ENCODE data around the gene ISM1.

Gene ISM1

DNA sequence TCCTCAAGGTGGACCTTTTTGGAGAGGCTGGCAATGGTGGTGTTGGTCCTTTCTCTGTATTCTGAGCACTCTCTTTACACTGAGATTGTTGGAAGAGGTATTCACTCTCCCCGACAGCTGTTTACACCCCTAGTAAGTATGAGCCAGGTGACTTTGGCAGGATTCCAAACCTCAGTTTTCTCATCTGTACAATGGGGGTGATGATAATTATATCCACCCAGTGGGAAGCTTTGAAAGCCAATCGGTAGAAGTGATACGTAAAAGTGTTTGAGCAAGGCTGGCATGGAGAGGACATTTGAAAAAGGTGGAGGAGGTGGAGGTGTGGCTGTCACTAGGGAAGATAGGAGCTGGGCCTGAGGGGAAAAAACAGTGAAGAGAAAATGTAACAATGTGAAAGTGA is 35.5 kb downstream of the ISM1 start:
- no peak for DNase-seq (ENCODE audit: low spot score)

DNA sequence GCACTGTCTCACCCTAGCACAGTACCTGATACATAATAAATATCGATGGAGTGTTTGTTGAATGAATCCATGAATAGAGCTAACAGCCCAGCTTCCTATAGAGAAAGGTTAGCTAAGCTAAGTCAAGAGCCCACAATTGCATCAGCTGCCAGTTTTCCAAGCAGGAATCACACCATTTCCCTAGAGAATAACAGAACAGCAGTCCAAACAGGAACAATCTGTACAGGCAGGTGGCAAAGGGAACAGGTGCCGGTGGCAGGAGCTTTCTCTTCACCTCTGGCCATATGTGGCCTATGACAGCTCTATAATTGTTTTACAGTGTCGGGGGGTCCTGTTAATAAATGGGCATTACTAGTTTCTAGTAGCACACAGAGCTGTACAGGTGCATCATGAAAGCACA is 38.8 kb downstream of the ISM1 start:
- no peak for DNase-seq (ENCODE audit: low spot score)

DNA sequence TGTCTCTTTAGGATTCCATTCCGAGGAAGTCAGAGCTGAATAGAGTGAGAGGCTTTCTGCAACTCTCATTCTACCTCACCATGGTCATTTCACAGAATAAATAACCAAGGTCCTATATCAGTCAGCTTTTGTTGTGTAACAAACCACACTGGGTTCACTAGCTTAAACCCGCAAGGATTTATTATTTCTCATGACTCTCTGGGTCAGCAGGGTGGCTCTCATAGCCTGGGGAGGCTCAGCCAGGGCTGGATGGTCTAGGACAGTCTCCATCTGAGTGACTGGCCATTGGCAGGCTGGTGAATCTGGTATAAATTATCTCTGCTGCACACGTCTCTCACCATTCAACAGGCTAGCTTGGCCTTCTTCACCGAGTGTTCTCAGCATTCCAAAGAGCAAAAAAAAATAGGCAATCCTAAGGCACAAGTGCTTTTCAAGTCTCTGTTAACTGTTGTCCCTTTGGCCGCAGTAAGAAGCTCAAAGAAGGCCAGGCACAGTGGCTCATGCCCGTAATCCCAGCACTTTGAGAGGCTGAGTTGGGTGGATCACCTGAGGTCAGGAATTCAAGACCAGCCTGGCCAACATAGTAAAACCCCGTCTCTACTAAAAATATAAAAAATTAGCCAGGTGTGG is 39.7 kb downstream of the ISM1 start:
- DNase-seq (ENCODE audit: low spot score) = no peak

DNA sequence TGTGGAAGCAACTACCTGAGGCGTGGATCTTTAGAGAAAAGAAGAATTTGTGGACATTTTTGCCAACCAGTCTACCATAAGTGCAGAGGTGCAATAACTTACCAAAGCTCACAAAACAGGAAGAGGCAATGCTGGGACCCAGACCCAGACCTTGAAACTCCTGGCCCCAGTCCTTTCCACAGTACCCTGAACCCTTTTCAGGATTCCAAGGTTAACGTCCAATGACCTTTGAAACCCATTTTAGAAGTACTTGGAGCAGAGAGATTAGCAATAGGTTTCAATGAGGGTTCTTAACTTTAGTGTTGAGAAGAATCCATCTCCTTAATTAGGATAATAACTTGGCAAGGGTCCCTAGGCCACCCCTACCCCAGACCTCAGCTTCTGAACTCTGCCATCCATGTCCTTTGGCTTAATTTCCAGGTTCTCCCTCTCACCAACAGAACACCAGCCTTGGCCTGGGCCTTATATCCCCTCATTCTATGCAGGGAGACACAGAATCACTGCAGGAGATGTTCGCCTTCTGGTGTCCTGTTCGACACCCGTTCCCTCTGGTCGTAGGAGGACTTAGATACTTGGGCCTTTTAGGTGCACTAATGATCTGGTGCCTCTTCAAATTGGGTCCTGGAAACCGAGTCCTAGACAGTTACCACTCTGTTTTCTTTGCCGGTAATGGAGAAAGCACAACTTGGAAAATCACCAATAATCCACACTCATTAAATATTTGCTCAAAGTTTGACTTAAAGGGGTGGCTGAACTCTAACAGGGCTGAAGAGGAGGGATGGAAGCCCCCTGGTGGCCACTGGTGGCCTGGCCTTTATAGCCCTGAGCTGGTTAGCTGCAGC is 40.6 kb downstream of the ISM1 start:
- peak; percentile 27 for DNase-seq (ENCODE audit: low spot score)

DNA sequence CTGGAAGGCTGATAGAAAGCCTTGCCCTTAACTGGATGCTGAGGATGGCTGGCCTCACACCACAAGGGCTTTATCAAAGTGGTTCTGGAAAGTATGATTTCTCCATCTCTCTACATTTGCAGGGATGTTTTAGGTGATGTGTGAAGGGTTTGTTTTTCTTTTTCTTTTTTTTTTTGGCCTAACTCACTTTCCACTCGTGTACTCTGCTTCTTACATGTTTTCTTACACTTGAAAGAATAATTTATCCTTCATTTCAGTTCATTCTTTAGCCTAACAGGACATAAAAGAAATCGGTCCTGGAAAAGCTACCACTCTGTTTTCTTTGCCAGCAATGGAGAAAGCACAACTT is 41.2 kb downstream of the ISM1 start:
- no peak for DNase-seq (ENCODE audit: low spot score)

DNA sequence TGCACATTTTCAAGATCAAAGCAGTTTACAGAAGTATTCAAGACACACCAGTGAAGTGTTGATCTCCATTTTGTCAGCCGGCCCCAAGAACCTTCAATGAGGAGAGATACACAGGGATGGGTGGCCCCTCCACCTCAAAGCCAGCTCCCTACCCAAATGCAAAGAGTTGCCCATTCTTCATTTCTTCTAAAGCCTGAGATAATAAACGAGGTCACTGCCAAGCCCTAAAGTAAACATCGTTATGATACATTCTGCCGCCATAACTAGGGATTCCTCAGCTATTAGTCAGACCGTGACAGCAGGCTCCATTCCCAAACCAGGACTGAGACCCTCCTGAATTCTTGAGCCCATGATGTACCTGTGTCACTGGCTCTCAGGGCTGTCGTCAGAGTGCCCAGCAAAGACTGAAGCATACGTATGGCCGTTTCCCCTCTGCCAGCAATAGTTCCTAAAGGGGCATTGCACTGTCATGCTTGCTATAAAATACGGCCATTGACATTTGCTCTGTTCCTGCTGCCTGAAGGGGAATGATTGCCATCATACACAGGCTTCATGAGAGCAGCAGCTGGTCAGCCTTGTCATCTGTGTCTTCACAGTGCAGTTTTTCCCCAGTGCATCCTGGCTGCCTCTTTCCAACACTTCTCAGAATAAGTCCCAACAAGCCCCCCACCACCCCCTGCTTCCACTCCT is 41.7 kb downstream of the ISM1 start:
- no peak for DNase-seq (ENCODE audit: low spot score)

DNA sequence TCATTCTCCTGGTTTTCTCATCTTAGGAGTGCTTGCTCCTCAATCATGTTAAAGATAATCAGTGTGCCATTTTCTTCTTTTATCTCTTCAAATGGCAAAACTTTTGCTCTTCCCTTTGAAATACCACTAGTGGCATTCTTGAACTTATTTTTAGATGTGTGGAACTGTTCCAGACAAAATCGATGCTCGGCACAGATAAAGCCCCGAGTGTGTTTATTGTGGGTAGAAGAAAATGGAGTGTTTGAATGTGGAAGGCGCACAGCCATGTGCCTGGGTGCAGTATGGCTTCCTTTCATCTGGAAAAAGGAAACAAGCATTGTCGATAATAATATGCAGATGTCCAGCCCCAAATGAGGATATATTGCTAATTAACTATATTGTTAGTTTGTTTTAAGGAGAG is 42.4 kb downstream of the ISM1 start:
- DNase-seq (ENCODE audit: low spot score) = no peak

DNA sequence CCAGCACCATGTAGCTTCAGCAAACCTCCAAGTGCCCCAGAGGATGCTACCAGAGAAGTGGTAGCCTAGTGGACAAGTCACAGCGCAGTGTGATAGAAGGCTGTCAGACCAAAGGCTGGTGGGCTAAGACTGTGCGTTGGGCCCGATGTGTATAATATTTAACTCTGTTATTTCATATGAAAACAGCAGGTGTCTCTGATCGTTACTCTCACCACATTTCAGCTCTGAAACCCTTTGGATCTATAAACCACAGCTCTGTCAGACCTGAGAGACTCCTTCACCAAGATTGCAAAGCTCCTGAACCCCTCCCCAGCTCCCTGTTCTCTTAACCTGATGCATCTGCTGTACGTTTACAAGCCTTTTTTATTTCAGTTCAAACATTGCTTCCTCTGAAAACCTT is 43.8 kb downstream of the ISM1 start:
- DNase-seq (ENCODE audit: low spot score) = no peak

DNA sequence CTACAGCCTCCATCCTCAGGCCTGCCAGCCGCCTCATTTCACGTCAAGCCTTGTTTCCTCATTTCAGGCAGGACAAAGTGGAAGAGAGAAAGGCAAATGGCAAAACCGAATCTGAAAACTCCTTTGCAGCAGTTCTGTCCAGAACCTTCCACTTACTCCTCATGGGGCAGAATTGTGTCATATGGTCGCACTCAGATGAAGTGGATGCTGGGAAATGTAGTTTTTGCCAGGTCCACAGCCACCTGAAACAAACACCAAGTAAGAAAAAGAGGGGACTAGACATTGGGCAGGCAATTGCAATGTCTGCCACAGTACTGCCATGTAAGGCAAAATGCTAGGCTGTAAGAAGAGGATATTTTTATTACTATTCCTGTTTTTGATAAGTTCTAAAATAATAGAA is 44.9 kb downstream of the ISM1 start:
- DNase-seq (ENCODE audit: low spot score) = no peak

DNA sequence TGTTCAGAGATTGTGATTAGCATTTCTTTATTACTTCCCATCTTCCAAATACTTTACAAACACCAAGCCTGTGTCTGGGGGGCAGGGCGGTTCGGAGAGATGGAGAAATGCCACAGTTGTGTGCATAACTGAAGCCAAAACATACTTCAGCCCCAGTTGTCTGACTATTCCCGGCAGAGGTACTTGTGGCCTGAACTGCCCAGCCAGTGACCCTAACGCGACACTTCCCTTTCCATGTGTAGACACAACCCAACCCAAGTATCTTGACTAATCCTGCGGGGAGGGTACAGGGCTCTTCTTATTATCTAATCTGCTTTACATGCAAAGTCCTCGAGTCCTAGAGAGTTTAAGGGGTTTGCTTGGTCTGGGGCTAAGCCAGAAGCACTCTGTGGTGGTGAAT is 46.2 kb downstream of the ISM1 start:
- no peak for DNase-seq (ENCODE audit: low spot score)

DNA sequence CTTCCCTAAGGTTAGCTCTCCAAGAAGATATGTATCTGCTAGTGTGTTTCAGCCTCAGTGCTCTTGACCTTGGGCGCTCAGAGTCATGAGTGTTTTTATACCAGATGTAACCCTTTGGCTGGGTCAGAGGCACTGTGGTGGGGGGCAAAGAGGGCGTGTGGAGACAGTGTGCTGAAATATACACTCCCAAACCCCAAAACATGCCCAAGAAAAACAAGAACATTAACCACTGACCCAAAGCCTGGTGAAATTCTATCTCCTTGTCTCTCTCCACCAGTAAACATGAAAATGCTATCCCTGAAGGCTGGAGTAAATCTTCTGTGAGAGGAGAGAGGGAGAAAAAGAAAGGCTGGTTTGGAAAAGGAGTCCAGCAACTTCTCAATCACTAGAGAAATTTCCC is 47.9 kb downstream of the ISM1 start:
- DNase-seq (ENCODE audit: low spot score) = no peak

DNA sequence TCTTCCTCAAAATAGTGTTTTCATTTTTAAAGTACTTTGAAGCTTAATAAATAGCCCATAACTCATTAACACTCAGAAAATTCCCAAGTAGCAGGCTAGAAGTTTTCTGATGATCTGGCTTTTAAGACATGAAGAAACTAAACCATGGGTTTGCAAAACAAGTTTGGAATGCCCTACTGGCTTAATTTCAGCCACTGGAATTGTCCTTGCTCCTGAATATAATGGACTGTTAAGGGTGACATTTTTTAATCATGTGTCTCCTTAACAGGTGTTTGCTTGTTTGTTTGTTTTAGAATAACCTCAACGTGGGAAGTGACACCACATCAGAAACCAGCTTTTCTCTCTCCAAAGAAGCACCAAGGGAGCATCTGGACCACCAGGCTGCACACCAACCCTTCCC is 49.1 kb downstream of the ISM1 start:
- DNase-seq (ENCODE audit: low spot score) = no peak

DNA sequence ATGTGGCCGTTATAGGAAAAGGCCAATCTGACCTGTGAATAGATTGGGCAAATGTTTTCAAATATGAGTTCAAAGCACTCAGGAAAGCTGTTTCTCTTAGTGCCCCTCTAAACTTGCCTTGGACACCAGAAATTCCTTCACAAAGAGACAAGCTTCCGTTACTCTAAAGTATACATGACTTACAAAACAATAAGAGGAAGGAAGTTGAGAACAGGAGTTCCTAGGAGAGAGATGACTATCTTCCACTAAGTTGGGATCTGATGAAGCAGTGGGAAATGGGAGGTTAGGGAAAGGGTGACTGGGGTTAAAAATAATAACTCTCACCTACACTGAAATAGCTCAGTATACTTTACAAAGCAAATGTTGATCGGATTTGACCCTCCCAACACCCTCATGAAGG is 50.0 kb downstream of the ISM1 start:
- no peak for DNase-seq (ENCODE audit: low spot score)

DNA sequence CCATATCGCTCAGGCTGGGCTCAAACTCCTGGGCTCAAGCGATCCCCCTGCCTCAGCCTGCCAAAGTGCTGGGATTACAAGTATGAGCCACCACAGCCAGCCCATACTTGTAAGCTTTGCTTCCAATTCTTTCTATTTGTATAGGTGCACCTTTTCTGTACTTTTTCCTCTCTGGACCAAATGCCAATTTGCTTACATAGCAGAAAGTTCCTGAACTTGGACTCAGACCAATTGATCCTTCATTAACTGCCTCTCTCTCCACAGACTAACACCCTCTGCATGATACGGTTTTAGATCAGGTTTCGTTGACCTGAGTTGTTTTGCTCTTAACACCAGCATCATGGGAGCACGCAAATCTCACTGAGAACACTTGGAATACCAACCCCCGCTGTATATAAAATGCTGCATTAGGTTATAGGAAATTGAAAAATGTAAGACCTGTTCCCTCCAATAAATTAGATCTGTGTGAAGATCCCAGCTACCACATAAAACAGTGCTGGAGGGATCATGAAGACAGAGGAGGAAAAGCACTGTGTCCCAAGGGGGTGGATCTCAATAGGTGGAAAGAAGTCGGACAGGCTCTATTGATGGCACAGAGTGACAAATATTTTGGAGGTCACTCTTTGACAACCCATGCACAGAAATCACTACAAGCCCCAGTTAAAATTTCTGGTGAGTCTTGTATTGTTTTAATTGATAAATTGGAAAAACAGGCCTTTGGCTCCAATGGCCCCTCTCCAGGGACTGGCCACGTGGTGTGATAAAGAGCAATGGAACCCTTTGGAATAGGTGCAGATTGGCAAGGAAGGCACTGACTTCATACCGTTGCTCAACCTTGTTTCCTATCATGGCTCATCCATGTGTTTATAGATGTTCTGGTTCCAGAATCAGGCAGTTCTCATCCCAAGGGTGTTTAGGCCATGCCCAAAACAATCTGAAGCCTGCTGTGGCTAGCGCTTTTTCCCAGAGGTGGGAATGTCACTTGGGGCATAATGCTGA is 51.2 kb downstream of the ISM1 start:
- no peak for DNase-seq (ENCODE audit: low spot score)

DNA sequence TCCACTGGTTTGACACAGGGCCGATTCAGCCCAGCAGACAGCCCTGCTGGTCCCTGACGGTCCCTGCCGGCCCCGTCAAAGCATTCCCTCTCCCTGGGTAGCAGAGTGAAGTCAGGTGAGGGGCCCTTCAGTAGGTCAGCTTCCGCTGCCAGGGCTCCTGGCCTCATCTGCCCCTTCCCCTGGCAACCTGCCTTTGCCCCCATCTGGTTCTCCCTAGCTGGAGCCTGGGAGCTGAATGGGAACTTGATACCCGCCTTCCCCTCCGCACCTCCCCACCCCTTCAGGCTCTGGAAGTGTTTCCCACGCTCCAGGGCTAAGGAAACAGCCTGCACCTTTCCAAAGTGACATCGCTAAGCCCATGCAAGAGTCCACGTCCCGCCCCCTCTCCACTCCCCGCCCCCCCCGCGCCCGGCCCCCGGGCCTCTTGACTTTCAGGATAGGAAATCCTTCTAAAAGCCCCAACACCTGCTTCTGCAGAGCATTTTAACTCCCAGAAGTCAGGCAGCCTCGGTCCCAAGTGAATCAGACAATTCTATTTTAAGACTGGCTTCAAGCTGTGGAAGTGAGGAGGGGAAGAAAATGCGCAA is 53.3 kb downstream of the ISM1 start:
- DNase-seq (ENCODE audit: low spot score) = no peak

DNA sequence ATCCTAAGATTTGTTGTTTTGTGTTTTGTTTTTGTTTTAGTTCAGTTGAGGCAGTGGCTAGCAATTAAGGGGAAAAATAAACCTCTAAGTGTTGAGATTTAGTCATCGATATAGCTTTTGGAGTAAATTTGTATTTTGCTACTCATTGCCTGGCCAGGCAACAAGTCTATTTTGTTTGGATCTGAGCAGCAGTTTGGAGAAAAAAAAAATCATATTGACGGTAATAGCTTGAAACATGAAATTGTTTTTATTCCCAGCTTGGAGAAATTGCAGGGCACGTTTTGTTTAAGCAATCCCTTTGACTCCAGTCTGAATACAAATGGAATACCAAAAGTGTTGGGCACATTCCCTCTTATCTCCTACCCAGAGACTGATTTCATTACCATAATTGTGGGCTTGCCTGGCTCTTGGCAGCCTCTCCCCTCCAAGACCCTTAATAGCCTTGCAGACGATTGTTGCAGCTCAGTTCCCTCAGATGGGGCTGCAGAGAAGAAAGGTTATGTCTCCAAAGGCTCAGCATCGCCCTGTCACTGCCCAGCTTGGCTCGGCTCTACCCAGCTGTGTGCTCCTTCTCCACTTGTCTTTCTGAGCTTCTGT is 56.0 kb downstream of the ISM1 start:
- no peak for DNase-seq (ENCODE audit: low spot score)

DNA sequence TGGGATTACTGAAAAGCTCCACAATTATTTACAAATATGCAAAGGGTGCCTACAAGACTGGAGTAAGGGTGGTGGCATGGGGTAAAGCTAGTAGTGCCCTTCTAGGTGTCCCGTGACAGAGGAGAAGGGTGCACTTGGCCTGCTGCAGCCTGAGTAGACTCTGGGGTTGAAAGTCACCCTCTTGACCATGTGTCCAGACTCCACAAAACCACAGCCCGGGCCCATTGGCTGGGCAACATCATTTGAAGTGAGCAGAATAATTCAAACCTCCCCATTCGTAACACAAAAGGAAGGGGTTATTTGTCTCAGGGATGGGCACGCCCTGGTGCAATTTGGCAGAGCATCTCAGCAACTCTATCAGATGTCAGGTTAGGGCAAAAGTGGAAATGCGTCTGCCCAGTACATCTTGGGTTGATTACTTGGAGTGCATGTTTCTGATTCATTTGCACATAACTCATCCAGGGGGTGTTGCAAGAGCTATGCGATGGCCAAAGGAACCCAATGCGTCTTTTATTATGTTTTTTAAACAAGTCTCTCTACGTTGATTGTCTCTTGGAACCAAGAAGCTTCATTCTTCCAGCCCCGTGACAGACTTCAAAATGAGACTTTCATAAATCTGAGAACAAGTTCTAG is 56.7 kb downstream of the ISM1 start:
- no peak for DNase-seq (ENCODE audit: low spot score)

DNA sequence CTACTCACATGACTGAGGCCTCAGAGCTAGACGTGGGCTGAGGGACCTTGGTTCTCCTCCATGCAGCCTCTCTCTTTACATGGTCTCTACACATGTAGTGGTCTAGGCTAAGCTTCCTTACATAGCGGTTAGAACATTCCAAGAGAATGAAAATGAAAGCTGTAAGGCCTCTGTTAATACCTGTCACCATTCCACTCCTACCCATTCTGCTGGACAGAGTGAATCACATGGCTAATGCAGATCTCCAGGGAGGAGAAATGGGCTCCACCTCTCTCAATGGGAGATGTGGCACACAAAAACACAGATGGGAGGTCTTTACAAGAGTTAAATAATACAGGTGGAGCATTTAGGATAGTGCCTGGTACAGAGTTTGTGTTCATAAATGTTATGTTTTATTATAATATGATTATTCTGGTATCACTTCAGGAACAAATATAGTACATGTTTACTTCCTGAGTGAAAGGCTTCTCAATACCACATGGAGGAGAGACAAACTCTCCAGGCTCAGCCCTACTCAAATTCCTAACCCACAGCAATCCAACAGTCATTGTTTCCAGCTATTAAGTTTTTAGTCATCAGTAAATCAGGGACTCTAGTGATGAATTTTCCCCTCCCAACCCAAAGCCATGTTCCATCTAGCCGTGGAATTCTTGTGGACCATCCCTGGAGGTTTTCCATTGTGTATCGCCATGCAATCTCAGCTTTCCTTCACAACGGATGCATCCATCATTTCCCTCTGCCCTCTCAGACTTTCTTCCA is 57.9 kb downstream of the ISM1 start:
- no peak for DNase-seq (ENCODE audit: low spot score)

DNA sequence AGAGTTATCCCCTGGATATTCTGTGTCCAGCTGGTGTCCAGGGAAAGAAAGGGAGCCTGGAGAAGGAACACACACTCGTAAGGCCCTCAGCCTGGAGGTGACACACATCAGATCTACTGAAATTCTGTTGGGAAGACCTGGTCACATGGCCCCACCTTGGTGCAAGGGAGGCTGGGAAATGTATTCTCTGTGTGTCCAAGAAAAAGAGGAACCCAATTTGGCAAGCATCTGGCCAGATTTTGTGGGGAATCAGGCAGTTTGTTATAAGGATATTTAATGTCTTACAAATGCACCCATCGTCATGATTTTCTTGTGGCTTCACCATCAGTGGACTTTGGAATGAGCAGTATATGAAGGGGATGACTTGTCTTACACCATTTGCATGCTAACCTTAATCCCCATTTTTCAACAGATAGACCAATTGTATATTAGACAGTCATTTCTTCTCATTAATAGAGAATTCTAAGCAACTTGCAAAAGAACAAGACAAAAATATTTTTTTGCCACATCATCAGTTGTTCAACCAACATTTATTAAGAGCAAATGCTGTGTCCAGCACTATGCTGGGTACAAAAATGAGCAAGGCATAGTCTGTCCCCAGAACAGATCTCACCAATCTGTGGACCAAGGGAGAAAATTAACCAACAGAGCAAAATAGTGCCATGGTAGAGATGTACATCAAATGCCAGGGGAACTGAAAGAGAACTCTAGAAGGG is 59.7 kb downstream of the ISM1 start:
- DNase-seq (ENCODE audit: low spot score) = no peak

All from activated CD4-positive, alpha-beta T cell treated with anti-CD3 and anti-CD28 coated beads, Interleukin-2, Interleukin-4, amounts not matched to agents 100 ng/mL and 50 ng/mL, durations not matched to agents 16 hours and 8 hours (primary cell).